ENCODE data around the gene ZHX3. TPM values are rescaled to one million over a fixed set of nuclear protein-coding genes. Genes with fewer than 3 reads are reported as not detected.

Gene ZHX3
- total and polyA plus RNA-seq, 10 of the 15 experiments (the other 5 are each of a cell fraction or from before 2014, with no cell fraction given): 1.3 to 14.0 (median 5.0) TPM

GRCh38 chr20:41173791-41174341, 143.7 kb downstream of the ZHX3 start:
- DNase-seq (ENCODE audit: low read depth, low spot score) (no peak), ATAC-seq (no peak), FAIRE-seq (no peak)
- WGBS (ENCODE audit: insufficient coverage, insufficient replicate concordance, low lambda C conversion rate, missing lambda C conversion rate): over 99% methylated on average over 13 of the region's 13 CpGs
- H3K4me2 ChIP-seq (ENCODE audit: control insufficient read depth, insufficient read depth): no peak overlapping the region
- H3K9ac ChIP-seq (ENCODE audit: control insufficient read depth, insufficient read depth, low read length): no peak overlapping the region
- in situ Hi-C loops (cut with MboI): loop anchor here (5.0 kb wide), 2 partner anchors 58 to 168 kb away; partner anchors contain the start of gene LPIN3
- POLR2A ChIA-PET: no interaction called here
- CTCF ChIA-PET: interaction anchor here (1.2 to 4.4 kb wide), 13 partner anchors 10 to 237 kb away, joined by 3 to 52 read pairs (median 8); partner anchors contain the start of gene LPIN3
- no peaks in the 10 kb centered on the region for H3K27me3 ChIP-seq (replicated peaks in 1 of 2; ENCODE audit: control insufficient read depth in 2 of 2, insufficient read depth in 2 of 2, low read length in 1 of 2)
- no peaks in the 10 kb centered on the region for H3K4me1 ChIP-seq (ENCODE audit: control insufficient read depth, insufficient read depth, low read length)
- SMC1A ChIA-PET (ENCODE audit: uncharacterized antibody, unreplicated experiment): interaction anchor here (1.2 to 4.4 kb wide), 6 partner anchors 16 to 166 kb away, joined by 5 to 29 read pairs (median 12); partner anchors contain the start of gene LPIN3
- H2AFZ ChIP-seq (ENCODE audit: control insufficient read depth, low read depth, low read length): no peak overlapping the region
- intact Hi-C loops (cut with micrococcal nuclease; ENCODE audit: unreplicated experiment): loop anchor here (1.0 to 2.0 kb wide), 3 partner anchors 58 to 205 kb away; partner anchors contain the start of gene LPIN3
- no peaks in the 10 kb centered on the region for H4K20me1 ChIP-seq (ENCODE audit: control insufficient read depth, insufficient read depth)
- TF ChIP-seq ASH2L (IDR thresholded peaks at IDR 0.05; ENCODE audit: borderline replicate concordance, low read depth): no peak
- TF ChIP-seq SMAD5 (IDR thresholded peaks at IDR 0.05; ENCODE audit: low read depth): no peak
- no peak for TF ChIP-seq ATF3 (IDR thresholded peaks at IDR 0.05; ENCODE audit: borderline replicate concordance, extremely low read depth, low read depth, low read length)
- TF ChIP-seq, protein P1, sequence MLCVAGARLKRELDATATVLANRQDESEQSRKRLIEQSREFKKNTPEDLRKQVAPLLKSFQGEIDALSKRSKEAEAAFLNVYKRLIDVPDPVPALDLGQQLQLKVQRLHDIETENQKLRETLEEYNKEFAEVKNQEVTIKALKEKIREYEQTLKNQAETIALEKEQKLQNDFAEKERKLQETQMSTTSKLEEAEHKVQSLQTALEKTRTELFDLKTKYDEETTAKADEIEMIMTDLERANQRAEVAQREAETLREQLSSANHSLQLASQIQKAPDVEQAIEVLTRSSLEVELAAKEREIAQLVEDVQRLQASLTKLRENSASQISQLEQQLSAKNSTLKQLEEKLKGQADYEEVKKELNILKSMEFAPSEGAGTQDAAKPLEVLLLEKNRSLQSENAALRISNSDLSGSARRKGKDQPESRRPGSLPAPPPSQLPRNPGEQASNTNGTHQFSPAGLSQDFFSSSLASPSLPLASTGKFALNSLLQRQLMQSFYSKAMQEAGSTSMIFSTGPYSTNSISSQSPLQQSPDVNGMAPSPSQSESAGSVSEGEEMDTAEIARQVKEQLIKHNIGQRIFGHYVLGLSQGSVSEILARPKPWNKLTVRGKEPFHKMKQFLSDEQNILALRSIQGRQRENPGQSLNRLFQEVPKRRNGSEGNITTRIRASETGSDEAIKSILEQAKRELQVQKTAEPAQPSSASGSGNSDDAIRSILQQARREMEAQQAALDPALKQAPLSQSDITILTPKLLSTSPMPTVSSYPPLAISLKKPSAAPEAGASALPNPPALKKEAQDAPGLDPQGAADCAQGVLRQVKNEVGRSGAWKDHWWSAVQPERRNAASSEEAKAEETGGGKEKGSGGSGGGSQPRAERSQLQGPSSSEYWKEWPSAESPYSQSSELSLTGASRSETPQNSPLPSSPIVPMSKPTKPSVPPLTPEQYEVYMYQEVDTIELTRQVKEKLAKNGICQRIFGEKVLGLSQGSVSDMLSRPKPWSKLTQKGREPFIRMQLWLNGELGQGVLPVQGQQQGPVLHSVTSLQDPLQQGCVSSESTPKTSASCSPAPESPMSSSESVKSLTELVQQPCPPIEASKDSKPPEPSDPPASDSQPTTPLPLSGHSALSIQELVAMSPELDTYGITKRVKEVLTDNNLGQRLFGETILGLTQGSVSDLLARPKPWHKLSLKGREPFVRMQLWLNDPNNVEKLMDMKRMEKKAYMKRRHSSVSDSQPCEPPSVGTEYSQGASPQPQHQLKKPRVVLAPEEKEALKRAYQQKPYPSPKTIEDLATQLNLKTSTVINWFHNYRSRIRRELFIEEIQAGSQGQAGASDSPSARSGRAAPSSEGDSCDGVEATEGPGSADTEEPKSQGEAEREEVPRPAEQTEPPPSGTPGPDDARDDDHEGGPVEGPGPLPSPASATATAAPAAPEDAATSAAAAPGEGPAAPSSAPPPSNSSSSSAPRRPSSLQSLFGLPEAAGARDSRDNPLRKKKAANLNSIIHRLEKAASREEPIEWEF (IDR thresholded peaks at IDR 0.05; ENCODE audit: insufficient replicate concordance, low read depth, low read length): no peak
- no peak for TF ChIP-seq BCL3 (IDR thresholded peaks at IDR 0.05; ENCODE audit: borderline replicate concordance, insufficient read depth, low read depth, low read length, poor library complexity, severe bottlenecking)
- no peak for TF ChIP-seq BCL11A (IDR thresholded peaks at IDR 0.05; ENCODE audit: low read depth, low read length)
- TF ChIP-seq MEF2A (IDR thresholded peaks at IDR 0.05; ENCODE audit: insufficient read depth, low read depth, low read length): no peak
- TF ChIP-seq SUZ12 (IDR thresholded peaks at IDR 0.05; ENCODE audit: unreplicated experiment): no peak
- no peak for TF ChIP-seq ELK1 (IDR thresholded peaks at IDR 0.05; ENCODE audit: low read depth, low read length)
- no peak for TF ChIP-seq TCF7 (IDR thresholded peaks at IDR 0.05; ENCODE audit: borderline replicate concordance)
- TF ChIP-seq ZNF274 (IDR thresholded peaks at IDR 0.05; ENCODE audit: insufficient read depth, insufficient read length): no peak
- no peak for TF ChIP-seq TAF1 (IDR thresholded peaks at IDR 0.05; ENCODE audit: borderline replicate concordance, low read depth, low read length)
- no peaks in the 10 kb centered on the region for H3K79me2 ChIP-seq (ENCODE audit: control insufficient read depth, insufficient read depth, low read length)
- H3K9me3 ChIP-seq (replicated peaks; ENCODE audit: control insufficient read depth, insufficient read depth, low read length): no peaks in the 10 kb centered on the region
- RAD21 ChIA-PET (ENCODE audit: unreplicated experiment): interaction anchor here (1.5 to 1.8 kb wide), 3 partner anchors 50 to 164 kb away, joined by 6 to 14 read pairs (median 11); no protein-coding TSS in a partner anchor
- H3K36me3 ChIP-seq (ENCODE audit: control insufficient read depth in 2 of 2, insufficient read depth in 2 of 2, low read length in 1 of 2): peaks cover 39 to 40% of the 10 kb centered on the region in 2 experiments; a peak in 3 of 4 replicates
- H3K27ac ChIP-seq (ENCODE audit: control insufficient read depth, insufficient read depth): no peak overlapping the region
- BruUV-seq (replicated peaks): no TSS peak
- no peak overlapping the region for H3K4me3 ChIP-seq
